ENCODE results near the gene PLEKHA8. TPM values are rescaled to one million over a fixed set of nuclear protein-coding genes. Genes with fewer than 3 reads are reported as not detected.
A peak's percentile ranks its signal among the peaks of the same experiment; 100 is the strongest.

The PLEKHA8 gene
- total and polyA plus RNA-seq, 8 donors = 2.2 to 18.5 (median 6.0) TPM

DNA sequence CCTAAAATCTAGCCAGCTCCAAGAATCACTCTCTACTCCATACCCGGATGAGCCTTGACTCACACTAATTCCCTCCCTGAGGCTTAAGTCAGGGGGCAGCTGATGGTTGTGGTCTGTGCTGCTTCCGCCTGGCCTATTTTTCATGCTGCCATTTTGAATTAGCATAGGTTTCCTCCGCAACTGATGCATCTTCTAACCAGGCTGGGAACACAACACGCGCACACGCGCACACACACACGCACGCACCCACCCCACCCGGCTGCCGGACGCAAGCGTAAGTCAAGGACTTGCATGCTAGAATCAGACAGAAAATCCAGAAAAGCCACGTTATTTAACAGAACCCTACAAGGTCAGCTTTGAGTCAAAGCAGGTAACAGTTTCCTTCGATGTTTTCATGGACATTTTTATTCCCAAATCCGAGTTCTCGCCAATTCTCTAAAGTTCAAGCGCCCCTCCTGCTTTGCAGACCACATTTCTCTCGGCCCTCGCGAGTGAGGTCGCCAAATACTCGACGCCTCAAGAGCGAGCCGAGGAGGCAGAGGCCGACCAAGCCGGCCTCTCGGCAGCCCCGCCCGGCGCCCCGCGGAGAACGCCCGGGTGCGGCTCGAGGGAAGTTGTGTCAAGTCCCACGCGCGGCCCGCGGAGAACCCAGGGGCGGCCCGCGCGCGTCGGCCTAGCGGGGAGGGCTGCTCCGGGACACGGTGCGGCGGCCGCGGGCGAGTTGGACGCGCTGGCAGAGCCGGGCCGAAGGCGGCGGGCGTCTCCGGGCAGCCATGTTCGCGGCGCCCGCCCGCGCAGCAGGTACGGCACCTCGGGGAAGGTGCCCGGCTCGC is 39.6 kb upstream of the PLEKHA8 start:
- peaks cover 0 to 5% (median 0%) of the 10 kb centered on the region in 3 donors for H3K27me3 ChIP-seq
- intact Hi-C loops (cut with DNase I; ENCODE audit: low total_unique reads) = no loop called here
- peak overlapping the region; percentile 91 to 96 (median 92) for H3K27ac ChIP-seq
- no peaks in the 10 kb centered on the region for H3K36me3 ChIP-seq
- peaks cover 0 to 13% (median 5%) of the 10 kb centered on the region in 4 donors for H3K9me3 ChIP-seq
- peak; percentile 50 to 84 for DNase-seq
- peaks cover 16 to 30% (median 26%) of the 10 kb centered on the region in 4 donors for H3K4me1 ChIP-seq
- peak overlapping the region; percentile 66 to 98 (median 80) for H3K4me3 ChIP-seq
- TF ChIP-seq POLR2AphosphoS5 (IDR thresholded peaks at IDR 0.05) = no peak
- TF ChIP-seq, protein P1, sequence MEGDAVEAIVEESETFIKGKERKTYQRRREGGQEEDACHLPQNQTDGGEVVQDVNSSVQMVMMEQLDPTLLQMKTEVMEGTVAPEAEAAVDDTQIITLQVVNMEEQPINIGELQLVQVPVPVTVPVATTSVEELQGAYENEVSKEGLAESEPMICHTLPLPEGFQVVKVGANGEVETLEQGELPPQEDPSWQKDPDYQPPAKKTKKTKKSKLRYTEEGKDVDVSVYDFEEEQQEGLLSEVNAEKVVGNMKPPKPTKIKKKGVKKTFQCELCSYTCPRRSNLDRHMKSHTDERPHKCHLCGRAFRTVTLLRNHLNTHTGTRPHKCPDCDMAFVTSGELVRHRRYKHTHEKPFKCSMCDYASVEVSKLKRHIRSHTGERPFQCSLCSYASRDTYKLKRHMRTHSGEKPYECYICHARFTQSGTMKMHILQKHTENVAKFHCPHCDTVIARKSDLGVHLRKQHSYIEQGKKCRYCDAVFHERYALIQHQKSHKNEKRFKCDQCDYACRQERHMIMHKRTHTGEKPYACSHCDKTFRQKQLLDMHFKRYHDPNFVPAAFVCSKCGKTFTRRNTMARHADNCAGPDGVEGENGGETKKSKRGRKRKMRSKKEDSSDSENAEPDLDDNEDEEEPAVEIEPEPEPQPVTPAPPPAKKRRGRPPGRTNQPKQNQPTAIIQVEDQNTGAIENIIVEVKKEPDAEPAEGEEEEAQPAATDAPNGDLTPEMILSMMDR (IDR thresholded peaks at IDR 0.05) = no peak
- no peak for TF ChIP-seq EP300 (IDR thresholded peaks at IDR 0.05)
- no peak for TF ChIP-seq POLR2A (IDR thresholded peaks at IDR 0.05)
- 12 to 24% (median 14%) methylated on average over 31 to 75 of the region's 75 CpGs for WGBS, 5 donors

DNA sequence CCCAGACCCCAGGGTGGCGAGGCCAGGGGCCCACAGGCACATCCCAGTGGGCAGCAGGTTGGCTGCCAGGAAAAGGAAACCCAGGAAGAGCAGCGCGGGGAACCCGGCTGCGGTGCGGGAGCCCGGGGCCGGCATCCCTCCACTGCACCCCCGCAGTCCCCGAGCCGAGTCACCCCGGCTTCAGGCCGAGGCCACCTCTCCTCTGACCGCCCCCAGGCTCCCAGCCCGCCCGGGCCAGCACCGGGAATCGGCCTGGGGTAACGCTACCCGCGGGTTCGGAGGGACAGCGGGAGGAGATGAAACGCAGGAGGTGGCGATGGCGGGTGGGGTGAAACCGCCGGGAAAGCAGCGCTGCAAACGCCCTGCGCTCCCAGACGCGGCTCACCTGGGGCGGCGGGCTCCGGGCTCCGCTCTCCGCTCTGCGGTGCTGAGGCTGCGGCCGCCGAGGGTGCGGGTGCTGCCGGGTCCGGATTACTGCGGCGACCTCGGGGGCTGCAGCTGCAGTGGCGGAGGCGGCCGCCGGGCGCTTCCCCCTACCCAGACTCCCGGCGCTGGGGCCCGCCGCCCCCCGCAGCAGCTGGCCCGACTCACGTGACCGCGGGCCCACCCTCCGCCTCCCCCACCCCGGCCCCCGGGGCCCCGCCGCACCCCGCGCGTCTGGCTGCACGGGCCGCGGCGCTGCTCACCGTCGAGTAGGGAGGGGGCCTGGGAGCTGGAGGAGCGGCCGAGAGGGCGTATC is 38.8 kb upstream of the PLEKHA8 start, which contains the start of gene SCRN1:
TSS of gene SCRN1 (minus strand) at position 545 of the 739 bp plus-strand sequence. CDS start 20,734 bp downstream, outside the sequence.
- Histone ChIP-seq H3K27ac (peak within 1 kb of the TSS; percentile 91 to 96 (median 92)), H3K9me3 (peaks cover 0 to 17% (median 7%) of the 10 kb centered on the region in 4 donors), H3K27me3 (peaks cover 0 to 5% (median 0%) of the 10 kb centered on the region in 3 donors), H3K4me1 (peaks cover 16 to 30% (median 26%) of the 10 kb centered on the region in 4 donors), H3K4me3 (peak within 1 kb of the TSS; percentile 66 to 98 (median 80)), H3K36me3 (no peaks in the 10 kb centered on the region)
- intact Hi-C loops (cut with DNase I; ENCODE audit: low total_unique reads) = no loop called here
- 0 to 2% (median 1%) methylated on average over 12 to 77 of the region's 79 CpGs for WGBS, 5 donors
- TF ChIP-seq EP300 (IDR thresholded peaks at IDR 0.05) = no peak
- TF ChIP-seq POLR2AphosphoS5 (IDR thresholded peaks at IDR 0.05) = no peak
- no peak for TF ChIP-seq POLR2A (IDR thresholded peaks at IDR 0.05)
- TF ChIP-seq, protein P1 (IDR thresholded peaks at IDR 0.05) = no peak
- DNase-seq = peak; percentile 29 to 88

DNA sequence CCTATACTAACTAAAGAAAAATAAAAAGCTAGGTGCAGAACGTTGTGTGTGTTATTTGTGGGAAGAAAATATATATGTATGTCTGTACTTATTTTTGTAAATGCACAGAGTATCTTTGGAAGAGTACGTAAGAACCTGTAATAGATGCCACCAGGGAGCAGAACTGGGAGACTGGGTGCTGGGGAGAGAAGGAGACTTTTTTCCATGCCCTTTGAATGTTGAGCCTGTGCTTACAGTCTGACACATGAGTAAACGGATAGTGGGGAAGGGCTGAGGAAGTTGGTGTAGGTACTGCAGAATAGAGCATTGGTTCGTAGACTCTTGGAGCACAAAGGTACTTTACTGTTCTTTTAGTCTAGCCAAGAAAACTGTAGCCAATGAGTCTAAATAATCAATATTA is 37.3 kb upstream of the PLEKHA8 start:
- Histone ChIP-seq H3K4me3 (no peak overlapping the region), H3K27ac (no peak overlapping the region), H3K4me1 (peaks cover 16 to 30% (median 26%) of the 10 kb centered on the region in 4 donors), H3K27me3 (peaks cover 0 to 5% (median 0%) of the 10 kb centered on the region in 3 donors), H3K36me3 (no peaks in the 10 kb centered on the region), H3K9me3 (peaks cover 0 to 17% (median 7%) of the 10 kb centered on the region in 4 donors)
- TF ChIP-seq POLR2A (IDR thresholded peaks at IDR 0.05) (no peak), POLR2AphosphoS5 (IDR thresholded peaks at IDR 0.05) (no peak), EP300 (IDR thresholded peaks at IDR 0.05) (no peak)
- TF ChIP-seq, protein P1 (IDR thresholded peaks at IDR 0.05) = no peak
- 51 to 73% (median 62%) methylated on average over 4 of the region's 4 CpGs for WGBS, 5 donors
- intact Hi-C loops (cut with DNase I; ENCODE audit: low total_unique reads) = no loop called here
- DNase-seq = no peak

DNA sequence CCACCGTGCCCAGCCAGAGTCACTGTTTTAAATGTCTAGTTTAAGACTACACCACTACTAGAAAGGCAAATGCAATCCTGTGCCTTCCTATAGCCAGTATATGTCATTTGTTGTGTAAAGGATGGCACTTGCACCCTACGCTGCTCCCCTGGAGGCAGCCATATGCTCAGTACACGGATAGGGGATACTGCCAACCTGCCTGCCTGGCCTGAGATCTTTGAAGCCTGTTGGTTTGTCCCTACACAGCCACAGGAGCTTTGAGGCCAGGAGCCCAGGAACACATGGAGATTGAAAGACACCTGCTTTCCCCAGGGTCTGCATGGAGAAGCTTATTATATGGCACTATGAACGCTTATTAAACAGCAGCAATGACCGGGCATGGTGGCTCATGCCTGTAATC is 36.3 kb upstream of the PLEKHA8 start:
- WGBS, 5 donors = 93 to 98% (median 95%) methylated on average over 5 of the region's 5 CpGs
- intact Hi-C loops (cut with DNase I; ENCODE audit: low total_unique reads) = no loop called here

More for the DNA sequence above, 36.3 kb upstream of the PLEKHA8 start:
- no peak overlapping the region for H3K4me3 ChIP-seq
- TF ChIP-seq POLR2A (IDR thresholded peaks at IDR 0.05) (no peak), EP300 (IDR thresholded peaks at IDR 0.05) (no peak), POLR2AphosphoS5 (IDR thresholded peaks at IDR 0.05) (no peak)
- TF ChIP-seq, protein P1 (IDR thresholded peaks at IDR 0.05) = no peak
- no peaks in the 10 kb centered on the region for H3K36me3 ChIP-seq
- DNase-seq = no peak
- peaks cover 16 to 28% (median 24%) of the 10 kb centered on the region in 4 donors for H3K4me1 ChIP-seq
- no peak overlapping the region for H3K27ac ChIP-seq
- peaks cover 0 to 23% (median 9%) of the 10 kb centered on the region in 4 donors for H3K9me3 ChIP-seq
- peaks cover 0 to 5% (median 0%) of the 10 kb centered on the region in 3 donors for H3K27me3 ChIP-seq
